ENCODE measurements around the gene ALG2. TPM values are rescaled to one million over a fixed set of nuclear protein-coding genes. Genes with fewer than 3 reads are reported as not detected.

Gene ALG2, protein sequence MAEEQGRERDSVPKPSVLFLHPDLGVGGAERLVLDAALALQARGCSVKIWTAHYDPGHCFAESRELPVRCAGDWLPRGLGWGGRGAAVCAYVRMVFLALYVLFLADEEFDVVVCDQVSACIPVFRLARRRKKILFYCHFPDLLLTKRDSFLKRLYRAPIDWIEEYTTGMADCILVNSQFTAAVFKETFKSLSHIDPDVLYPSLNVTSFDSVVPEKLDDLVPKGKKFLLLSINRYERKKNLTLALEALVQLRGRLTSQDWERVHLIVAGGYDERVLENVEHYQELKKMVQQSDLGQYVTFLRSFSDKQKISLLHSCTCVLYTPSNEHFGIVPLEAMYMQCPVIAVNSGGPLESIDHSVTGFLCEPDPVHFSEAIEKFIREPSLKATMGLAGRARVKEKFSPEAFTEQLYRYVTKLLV
- total RNA-seq = 39.0 and 39.2 TPM in 2 replicates
- long read RNA-seq, transcript ALG2-201 (3 exons, 2,966 nt) = minor isoform, 33 of 201 reads
- long read RNA-seq, transcript ALG2-203 (2 exons, 1,880 nt) = major isoform, 163 of 201 reads
- long read RNA-seq, partial matches to known transcripts = 5 of 201 reads
- long read RNA-seq, other reads (novel, unspliced or antisense) = 0 of 201 reads

DNA sequence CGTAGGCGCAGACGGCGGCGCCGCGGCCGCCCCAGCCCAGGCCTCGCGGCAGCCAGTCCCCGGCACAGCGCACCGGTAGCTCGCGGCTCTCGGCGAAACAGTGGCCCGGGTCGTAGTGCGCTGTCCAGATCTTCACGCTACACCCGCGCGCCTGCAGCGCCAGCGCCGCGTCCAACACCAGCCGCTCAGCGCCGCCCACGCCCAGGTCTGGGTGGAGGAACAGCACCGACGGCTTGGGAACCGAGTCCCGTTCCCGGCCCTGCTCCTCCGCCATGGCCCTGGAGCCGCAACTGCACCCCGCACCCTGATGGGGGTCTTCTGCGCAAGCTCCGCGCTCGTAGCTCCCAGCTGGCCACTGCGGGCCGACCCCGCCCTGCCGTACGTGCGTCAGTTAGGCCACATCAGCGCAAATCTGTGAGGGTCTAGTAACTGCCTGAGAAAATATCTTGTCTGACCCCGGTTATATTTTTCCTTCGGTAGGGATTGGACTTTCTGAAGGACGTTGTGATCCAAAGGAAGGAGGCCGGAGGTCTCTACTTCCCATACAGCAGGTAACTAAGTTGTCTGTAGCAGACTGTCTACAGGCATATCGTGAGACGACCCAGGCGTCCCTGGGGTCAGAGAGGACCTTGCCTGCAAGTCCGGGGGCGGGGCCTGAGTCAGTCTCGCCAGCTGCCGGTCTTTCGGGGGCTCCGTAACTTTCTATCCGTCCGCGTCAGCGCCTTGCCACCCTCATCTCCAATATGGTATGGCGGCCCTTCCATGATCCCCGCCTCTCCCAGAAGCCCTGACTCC, at the start of gene ALG2, which contains the start of gene SEC61B:
Gene ALG2, minus strand, starts transcription at position 322 of the 795 bp plus-strand sequence. Its CDS starts 48 bp downstream, at position 274.
Gene SEC61B, plus strand, starts transcription at position 662 of the 795 bp plus-strand sequence. Its CDS starts 82 bp downstream, at position 744.
- peak within 1 kb of the TSS; percentile 100 for H3K27ac Mint-ChIP-seq
- H3K4me3 Mint-ChIP-seq (ENCODE audit: low read depth) = peak within 1 kb of the TSS; percentile 95
- no peaks in the 10 kb centered on the region for H3K27me3 Mint-ChIP-seq
- no peaks in the 10 kb centered on the region for H3K9me3 Mint-ChIP-seq (ENCODE audit: low read depth)
- peaks cover 31% of the 10 kb centered on the region for H3K4me1 Mint-ChIP-seq (ENCODE audit: low read depth)
- H3K36me3 Mint-ChIP-seq (ENCODE audit: insufficient read depth) = peaks cover 15% of the 10 kb centered on the region
- DNase-seq (ENCODE audit: low spot score, unreplicated experiment) = peak; percentile 86
- TF ChIP-seq, protein P1, sequence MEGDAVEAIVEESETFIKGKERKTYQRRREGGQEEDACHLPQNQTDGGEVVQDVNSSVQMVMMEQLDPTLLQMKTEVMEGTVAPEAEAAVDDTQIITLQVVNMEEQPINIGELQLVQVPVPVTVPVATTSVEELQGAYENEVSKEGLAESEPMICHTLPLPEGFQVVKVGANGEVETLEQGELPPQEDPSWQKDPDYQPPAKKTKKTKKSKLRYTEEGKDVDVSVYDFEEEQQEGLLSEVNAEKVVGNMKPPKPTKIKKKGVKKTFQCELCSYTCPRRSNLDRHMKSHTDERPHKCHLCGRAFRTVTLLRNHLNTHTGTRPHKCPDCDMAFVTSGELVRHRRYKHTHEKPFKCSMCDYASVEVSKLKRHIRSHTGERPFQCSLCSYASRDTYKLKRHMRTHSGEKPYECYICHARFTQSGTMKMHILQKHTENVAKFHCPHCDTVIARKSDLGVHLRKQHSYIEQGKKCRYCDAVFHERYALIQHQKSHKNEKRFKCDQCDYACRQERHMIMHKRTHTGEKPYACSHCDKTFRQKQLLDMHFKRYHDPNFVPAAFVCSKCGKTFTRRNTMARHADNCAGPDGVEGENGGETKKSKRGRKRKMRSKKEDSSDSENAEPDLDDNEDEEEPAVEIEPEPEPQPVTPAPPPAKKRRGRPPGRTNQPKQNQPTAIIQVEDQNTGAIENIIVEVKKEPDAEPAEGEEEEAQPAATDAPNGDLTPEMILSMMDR (IDR thresholded peaks at IDR 0.05; ENCODE audit: unreplicated experiment) = no peak

DNA sequence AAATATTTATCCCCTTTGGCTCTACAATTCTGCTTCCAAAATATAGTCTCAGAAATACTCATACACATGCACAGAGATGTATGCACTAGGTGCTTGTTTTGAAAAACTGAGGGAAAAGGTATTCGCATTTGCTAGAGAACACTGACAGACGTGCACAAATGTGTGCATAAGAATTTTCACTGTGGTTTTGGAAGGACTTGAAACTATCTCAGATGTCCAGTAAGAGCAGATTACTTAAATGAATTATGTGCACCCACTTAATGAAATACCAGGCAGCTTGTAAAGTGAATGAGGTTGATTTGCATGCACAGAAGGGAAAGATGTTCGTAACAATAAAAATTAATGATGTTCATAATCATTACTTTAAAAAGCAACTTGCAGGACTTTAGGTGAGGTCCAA, 48.7 kb upstream of the ALG2 start:
- no peaks in the 10 kb centered on the region for H3K27me3 Mint-ChIP-seq
- DNase-seq (ENCODE audit: low spot score, unreplicated experiment) = no peak
- peaks cover 1% of the 10 kb centered on the region for H3K36me3 Mint-ChIP-seq (ENCODE audit: insufficient read depth)
- TF ChIP-seq, protein P1 (IDR thresholded peaks at IDR 0.05; ENCODE audit: unreplicated experiment) = no peak
- peaks cover 8% of the 10 kb centered on the region for H3K4me1 Mint-ChIP-seq (ENCODE audit: low read depth)
- no peak overlapping the region for H3K27ac Mint-ChIP-seq
- peaks cover 7% of the 10 kb centered on the region for H3K9me3 Mint-ChIP-seq (ENCODE audit: low read depth)
- no peak overlapping the region for H3K4me3 Mint-ChIP-seq (ENCODE audit: low read depth)

DNA sequence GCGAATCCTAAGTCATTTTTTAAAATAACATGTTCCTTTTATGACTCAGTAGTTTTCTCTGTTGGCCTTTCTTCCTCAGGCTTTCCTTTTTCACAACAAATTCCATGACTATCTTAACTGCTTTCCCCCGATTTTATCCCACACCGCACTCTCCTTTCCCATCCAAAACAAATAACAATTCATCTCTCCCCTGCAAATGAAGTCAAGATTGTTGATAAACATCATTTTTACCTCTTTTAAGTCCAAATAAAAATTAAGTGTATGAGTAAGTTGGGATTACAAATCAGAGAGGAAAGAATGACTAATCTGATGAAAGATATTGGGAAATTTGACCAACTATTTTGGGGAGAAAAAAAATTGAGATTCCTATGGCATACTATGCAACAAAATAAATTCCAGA, 47.7 kb upstream of the ALG2 start:
- Mint-ChIP-seq H3K4me1 (ENCODE audit: low read depth) (peaks cover 8% of the 10 kb centered on the region), H3K9me3 (ENCODE audit: low read depth) (peaks cover 7% of the 10 kb centered on the region)

DNA sequence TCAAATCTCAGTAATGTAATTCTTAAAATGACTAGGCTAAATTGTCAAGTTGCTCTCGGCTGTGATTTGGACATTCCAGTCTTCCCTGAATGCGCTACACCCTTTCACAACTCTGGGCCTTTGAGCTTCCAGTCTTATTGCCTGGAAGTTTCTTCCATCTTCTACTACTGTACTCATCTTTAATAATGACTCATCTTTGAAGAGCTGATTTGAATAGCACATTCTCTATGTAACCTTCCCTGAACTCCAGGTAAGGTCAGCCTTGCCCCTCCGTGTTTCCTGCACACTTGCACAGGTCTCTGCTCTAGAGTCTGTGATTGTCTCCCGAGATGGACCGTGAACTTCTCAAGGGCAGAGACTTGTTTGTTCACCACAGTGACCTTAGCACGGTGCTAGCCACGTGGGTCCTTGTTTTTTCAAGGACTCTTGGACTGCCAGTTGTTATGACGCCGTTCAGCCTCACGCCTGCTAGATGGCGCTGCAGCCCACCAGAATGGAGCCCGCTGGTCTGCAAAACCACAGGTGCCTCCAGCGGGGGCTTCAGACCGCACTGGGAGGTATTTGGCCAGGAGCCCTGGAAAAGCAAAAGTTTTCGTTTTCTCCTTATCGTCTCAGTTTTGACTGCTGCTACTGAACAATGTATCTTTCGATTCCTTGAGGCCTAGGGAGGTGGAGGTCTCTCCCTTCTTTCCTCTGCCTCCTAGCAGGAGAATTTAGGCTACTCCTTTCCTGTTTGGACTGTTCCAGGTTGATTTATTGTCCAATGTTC, 44.7 kb upstream of the ALG2 start:
- no peaks in the 10 kb centered on the region for H3K36me3 Mint-ChIP-seq (ENCODE audit: insufficient read depth)
- no peaks in the 10 kb centered on the region for H3K4me1 Mint-ChIP-seq (ENCODE audit: low read depth)
- H3K9me3 Mint-ChIP-seq (ENCODE audit: low read depth) = no peaks in the 10 kb centered on the region
- H3K27ac Mint-ChIP-seq = no peak overlapping the region
- peaks cover 3% of the 10 kb centered on the region for H3K27me3 Mint-ChIP-seq
- TF ChIP-seq, protein P1 (IDR thresholded peaks at IDR 0.05; ENCODE audit: unreplicated experiment) = peak; percentile 97
- DNase-seq (ENCODE audit: low spot score, unreplicated experiment) = peak; percentile 71
- H3K4me3 Mint-ChIP-seq (ENCODE audit: low read depth) = no peak overlapping the region

More for the DNA sequence above, 47.7 kb upstream of the ALG2 start:
- Mint-ChIP-seq H3K36me3 (ENCODE audit: insufficient read depth) (peaks cover 1% of the 10 kb centered on the region), H3K4me3 (ENCODE audit: low read depth) (no peak overlapping the region), H3K27me3 (no peaks in the 10 kb centered on the region), H3K27ac (no peak overlapping the region)
- TF ChIP-seq, protein P1 (IDR thresholded peaks at IDR 0.05; ENCODE audit: unreplicated experiment) = no peak
- DNase-seq (ENCODE audit: low spot score, unreplicated experiment) = no peak
